Tibial nerve (tissue), 4 donors: Measurements from ENCODE around the gene MRPS22.

ENCODE experiments used
- CTCF ChIP-seq, 5 experiments: fragments of 200-600 bp in 3 of 5; fragments of 450-650 bp in 2 of 5; sonication (generic) in 3 of 5; IDR thresholded peaks; one replicate each; pipeline ENCODE4 v1.5.1; 2016 to 2019; ENCODE audit warnings: antibody characterized with exemption in 5 of 5, mild to moderate bottlenecking in 3 of 5, moderate library complexity in 2 of 5
- EP300 ChIP-seq, 2 donors: sonication (generic); formaldehyde crosslinking; IDR thresholded peaks; one replicate each; pipeline ENCODE4 v1.6.1; 2017; ENCODE audit warnings: antibody characterized with exemption in 2 of 2, mild to moderate bottlenecking in 1 of 2
- POLR2A ChIP-seq, 2 donors: fragments of 450-650 bp; IDR thresholded peaks; one replicate each; pipeline ENCODE4 v1.6.1; 2017; ENCODE audit warnings: antibody characterized with exemption in 2 of 2, mild to moderate bottlenecking in 2 of 2, moderate library complexity in 2 of 2

GRCh38 chr3:139320551-139321309 is 23.1 kb upstream of the MRPS22 start:
- TF ChIP-seq CTCF (IDR thresholded peaks at IDR 0.05): no peak
- no peak for TF ChIP-seq EP300 (IDR thresholded peaks at IDR 0.05)
- TF ChIP-seq POLR2A (IDR thresholded peaks at IDR 0.05): no peak
